Stimulated activated memory B cell treated with anti-CD40 and anti-IgM and Interleukin-4, amounts not matched to agents 10 μg/mL and 1 μg/mL and 100 μg/mL, for 72 hours (primary cell): ENCODE measurements around the gene SPI1.
A peak's percentile ranks its signal among the peaks of the same experiment; 100 is the strongest.

Source experiments
- ATAC-seq: fragments of 150-1000 bp; cut with Tn5 transposase; 2 replicates; pipeline ENCODE4 v1.10.0; 2021
- H3K27ac Mint-ChIP-seq: one replicate; pipeline ENCODE4 v1.8.0; 2022; ENCODE audit warnings: mild to moderate bottlenecking, mixed read lengths
- H3K27me3 Mint-ChIP-seq: one replicate; pipeline ENCODE4 v1.8.0; 2022; ENCODE audit warnings: mixed read lengths
- H3K36me3 Mint-ChIP-seq: one replicate; pipeline ENCODE4 v1.8.0; 2022; ENCODE audit warnings: mixed read lengths
- H3K4me1 Mint-ChIP-seq: one replicate; pipeline ENCODE4 v1.8.0; 2022; ENCODE audit warnings: mixed read lengths
- H3K4me3 Mint-ChIP-seq: one replicate; pipeline ENCODE4 v1.8.0; 2022; ENCODE audit warnings: mild to moderate bottlenecking, moderate library complexity, mixed read lengths
- H3K9me3 Mint-ChIP-seq: one replicate; pipeline ENCODE4 v1.8.0; 2022; ENCODE audit warnings: mixed read lengths

SPI1 gene

GRCh38 chr11:47333526-47333845 is 44.9 kb downstream of the SPI1 start:
- Mint-ChIP-seq H3K27ac (no peak overlapping the region), H3K27me3 (no peaks in the 10 kb centered on the region), H3K36me3 (peaks cover 12% of the 10 kb centered on the region), H3K4me1 (peaks cover 11% of the 10 kb centered on the region), H3K4me3 (no peak overlapping the region), H3K9me3 (no peaks in the 10 kb centered on the region)
- no peak for ATAC-seq

- ATAC-seq: no peak
- Mint-ChIP-seq H3K27ac (no peak overlapping the region), H3K4me3 (no peak overlapping the region), H3K36me3 (peaks cover 18% of the 10 kb centered on the region), H3K9me3 (no peaks in the 10 kb centered on the region), H3K4me1 (peaks cover 16% of the 10 kb centered on the region), H3K27me3 (no peaks in the 10 kb centered on the region)
Observed at GRCh38 chr11:47332791-47333525, 45.4 kb downstream of the SPI1 start.

- peaks cover 24% of the 10 kb centered on the region for H3K36me3 Mint-ChIP-seq
- no peak for ATAC-seq
- peaks cover 23% of the 10 kb centered on the region for H3K4me1 Mint-ChIP-seq
- H3K4me3 Mint-ChIP-seq: no peak overlapping the region
- H3K27ac Mint-ChIP-seq: no peak overlapping the region
- no peaks in the 10 kb centered on the region for H3K9me3 Mint-ChIP-seq
- no peaks in the 10 kb centered on the region for H3K27me3 Mint-ChIP-seq
Observed at GRCh38 chr11:47332303-47332711, 46.0 kb downstream of the SPI1 start.

GRCh38 chr11:47331454-47332302 is 46.7 kb downstream of the SPI1 start:
- peak overlapping the region; percentile 27 for H3K27ac Mint-ChIP-seq
- no peak overlapping the region for H3K4me3 Mint-ChIP-seq
- H3K36me3 Mint-ChIP-seq: peaks cover 30% of the 10 kb centered on the region
- ATAC-seq: no peak
- peaks cover 27% of the 10 kb centered on the region for H3K4me1 Mint-ChIP-seq
- no peaks in the 10 kb centered on the region for H3K27me3 Mint-ChIP-seq
- no peaks in the 10 kb centered on the region for H3K9me3 Mint-ChIP-seq

GRCh38 chr11:47329987-47330931 is 48.1 kb downstream of the SPI1 start:
- no peak for ATAC-seq
- Mint-ChIP-seq H3K36me3 (peaks cover 43% of the 10 kb centered on the region), H3K4me3 (no peak overlapping the region), H3K9me3 (no peaks in the 10 kb centered on the region), H3K27me3 (no peaks in the 10 kb centered on the region), H3K27ac (peak overlapping the region; percentile 79), H3K4me1 (peaks cover 31% of the 10 kb centered on the region)

- peaks cover 31% of the 10 kb centered on the region for H3K4me1 Mint-ChIP-seq
- H3K4me3 Mint-ChIP-seq: no peak overlapping the region
- no peaks in the 10 kb centered on the region for H3K27me3 Mint-ChIP-seq
- H3K36me3 Mint-ChIP-seq: peaks cover 51% of the 10 kb centered on the region
- H3K27ac Mint-ChIP-seq: peak overlapping the region; percentile 79
- no peak for ATAC-seq
- H3K9me3 Mint-ChIP-seq: no peaks in the 10 kb centered on the region
Observed at GRCh38 chr11:47329431-47329986, 48.8 kb downstream of the SPI1 start.

- no peaks in the 10 kb centered on the region for H3K27me3 Mint-ChIP-seq
- H3K27ac Mint-ChIP-seq: peak overlapping the region; percentile 79
- H3K4me3 Mint-ChIP-seq: peak overlapping the region; percentile 4
- H3K4me1 Mint-ChIP-seq: peaks cover 31% of the 10 kb centered on the region
- H3K9me3 Mint-ChIP-seq: no peaks in the 10 kb centered on the region
- ATAC-seq: peak; percentile 94
- H3K36me3 Mint-ChIP-seq: peaks cover 53% of the 10 kb centered on the region
Observed at GRCh38 chr11:47328449-47329390, 49.6 kb downstream of the SPI1 start.

- Mint-ChIP-seq H3K36me3 (peaks cover 58% of the 10 kb centered on the region), H3K27ac (peak overlapping the region; percentile 79), H3K27me3 (no peaks in the 10 kb centered on the region), H3K4me1 (peaks cover 31% of the 10 kb centered on the region), H3K9me3 (no peaks in the 10 kb centered on the region), H3K4me3 (no peak overlapping the region)
- no peak for ATAC-seq
Observed at GRCh38 chr11:47327949-47328348, 50.4 kb downstream of the SPI1 start.

GRCh38 chr11:47327025-47327424 is 51.3 kb downstream of the SPI1 start:
- no peak for ATAC-seq
- peaks cover 58% of the 10 kb centered on the region for H3K36me3 Mint-ChIP-seq
- no peaks in the 10 kb centered on the region for H3K9me3 Mint-ChIP-seq
- H3K4me1 Mint-ChIP-seq: peaks cover 31% of the 10 kb centered on the region
- H3K27me3 Mint-ChIP-seq: no peaks in the 10 kb centered on the region
- H3K4me3 Mint-ChIP-seq: no peak overlapping the region
- peak overlapping the region; percentile 79 for H3K27ac Mint-ChIP-seq

GRCh38 chr11:47326198-47326597 is 52.1 kb downstream of the SPI1 start:
- H3K27me3 Mint-ChIP-seq: no peaks in the 10 kb centered on the region
- no peak for ATAC-seq
- peak overlapping the region; percentile 79 for H3K27ac Mint-ChIP-seq
- no peaks in the 10 kb centered on the region for H3K9me3 Mint-ChIP-seq
- peaks cover 64% of the 10 kb centered on the region for H3K36me3 Mint-ChIP-seq
- no peak overlapping the region for H3K4me3 Mint-ChIP-seq
- peaks cover 31% of the 10 kb centered on the region for H3K4me1 Mint-ChIP-seq

- no peaks in the 10 kb centered on the region for H3K9me3 Mint-ChIP-seq
- H3K4me3 Mint-ChIP-seq: no peak overlapping the region
- H3K4me1 Mint-ChIP-seq: peaks cover 31% of the 10 kb centered on the region
- peak overlapping the region; percentile 79 for H3K27ac Mint-ChIP-seq
- no peaks in the 10 kb centered on the region for H3K27me3 Mint-ChIP-seq
- ATAC-seq: no peak
- peaks cover 64% of the 10 kb centered on the region for H3K36me3 Mint-ChIP-seq
Observed at GRCh38 chr11:47325271-47326041, 52.9 kb downstream of the SPI1 start.

- Mint-ChIP-seq H3K9me3 (no peaks in the 10 kb centered on the region), H3K4me3 (no peak overlapping the region), H3K4me1 (peaks cover 30% of the 10 kb centered on the region), H3K27ac (no peak overlapping the region), H3K27me3 (no peaks in the 10 kb centered on the region), H3K36me3 (peaks cover 62% of the 10 kb centered on the region)
- no peak for ATAC-seq
Observed at GRCh38 chr11:47324520-47324919, 53.8 kb downstream of the SPI1 start.

- Mint-ChIP-seq H3K4me3 (no peak overlapping the region), H3K27me3 (no peaks in the 10 kb centered on the region), H3K27ac (no peak overlapping the region), H3K36me3 (peaks cover 31% of the 10 kb centered on the region), H3K4me1 (peaks cover 11% of the 10 kb centered on the region), H3K9me3 (no peaks in the 10 kb centered on the region)
- no peak for ATAC-seq
Observed at GRCh38 chr11:47318166-47318565, 60.2 kb downstream of the SPI1 start.
